NT2/D1 (cell line): Measurements from ENCODE around the gene GRIK1.

Experiments used
- YY1 ChIP-seq: IDR thresholded peaks from 2 replicates; pipeline ENCODE4 v1.6.1; 2011; ENCODE audit not compliant: insufficient read length, insufficient read depth
- ZNF274 ChIP-seq: IDR thresholded peaks from 2 replicates; pipeline ENCODE4 v1.6.1; 2011; ENCODE audit warnings: mild to moderate bottlenecking, low read depth, low read length

DNA sequence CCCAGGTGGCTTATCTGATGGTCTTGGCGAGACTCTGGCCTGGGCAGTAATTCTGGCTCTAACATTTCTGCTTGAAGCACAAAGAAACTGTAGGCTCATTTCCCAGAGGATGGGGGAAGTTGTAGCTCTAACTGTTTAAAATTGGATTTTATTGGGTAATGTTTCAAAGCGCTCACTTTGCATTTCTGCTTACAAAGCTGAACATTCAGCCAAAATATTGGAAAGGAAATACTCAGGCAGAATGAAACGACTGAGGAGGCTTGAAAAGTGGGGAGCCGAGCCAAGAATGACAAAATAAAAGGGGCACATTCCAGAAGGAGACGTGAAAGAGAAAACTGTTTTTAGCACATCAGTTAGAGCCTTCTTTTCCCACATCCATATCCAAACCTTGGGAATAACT, 202.6 kb downstream of the GRIK1 start:
- TF ChIP-seq ZNF274: no peak
- TF ChIP-seq YY1: no peak
